Germinal center (tissue), 1 donor: ENCODE measurements around the gene SPRR2D.
"Not testable (repeated sequence)": the region's sequence is repeated elsewhere in the genome, so short reads cannot be mapped to it uniquely, and the experiment has no call there.

Source experiments
- DNase-seq: peaks from one replicate; pipeline ENCODE4 v3.0.0; 2012; ENCODE audit warnings: mixed read lengths, low spot score

The SPRR2D gene

GRCh38 chr1:153011235-153011758, 29.6 kb downstream of the SPRR2D start:
- DNase-seq, result not testable (repeated sequence)

DNA sequence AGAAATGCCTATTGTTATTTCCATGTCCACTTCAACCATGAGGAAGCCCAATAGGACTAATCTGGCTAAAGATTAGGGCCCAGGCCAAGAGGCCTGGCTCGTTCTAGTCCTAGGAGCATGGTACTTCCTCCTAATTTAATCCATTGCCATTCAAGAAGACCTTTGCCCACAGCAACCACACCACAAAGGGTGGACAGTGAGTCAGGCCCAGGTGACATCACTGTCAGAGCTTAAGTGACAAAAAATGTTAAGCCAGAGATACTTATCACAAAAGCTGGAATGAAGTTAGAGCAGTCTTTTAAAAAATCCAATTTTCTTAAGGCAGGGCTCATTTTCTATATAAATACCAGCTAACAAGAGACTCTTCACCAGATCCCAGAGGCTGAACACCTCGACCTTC, 39.5 kb downstream of the SPRR2D start, which contains the start of gene SPRR3:
SPRR3 (plus strand) TSS at position 368 of the 400 bp plus-strand sequence. CDS start 1,272 bp downstream, outside the sequence.
- no peak for DNase-seq

DNA sequence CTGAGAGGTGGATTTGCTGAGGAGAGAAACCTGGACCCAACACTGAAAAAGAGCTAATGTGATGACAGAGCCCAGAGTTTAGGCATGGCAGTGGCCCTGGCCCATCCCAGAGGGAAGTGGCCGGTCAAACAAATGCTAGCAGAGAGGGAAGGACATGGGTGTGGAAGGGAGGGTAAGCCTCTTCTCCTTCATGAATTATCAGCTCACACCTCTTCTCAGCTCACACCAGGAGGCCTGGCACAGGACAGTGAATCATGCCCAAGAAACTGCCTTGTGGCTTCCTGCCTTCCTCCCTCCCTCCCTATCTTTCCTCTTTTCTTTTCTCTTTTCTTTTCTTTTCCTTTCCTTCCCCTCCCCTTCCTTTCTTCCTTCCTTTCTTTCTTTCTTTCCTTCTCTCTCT, 40.6 kb downstream of the SPRR2D start:
- DNase-seq, result no peak

- no peak for DNase-seq
Measured at GRCh38 chr1:152999818-153000217, 41.1 kb downstream of the SPRR2D start.

GRCh38 chr1:152998476-152998875, 42.4 kb downstream of the SPRR2D start:
- no peak for DNase-seq

- no peak for DNase-seq
Measured at GRCh38 chr1:152997901-152998300, 43.0 kb downstream of the SPRR2D start.

GRCh38 chr1:152996633-152997400, 44.1 kb downstream of the SPRR2D start:
- DNase-seq, result no peak

DNA sequence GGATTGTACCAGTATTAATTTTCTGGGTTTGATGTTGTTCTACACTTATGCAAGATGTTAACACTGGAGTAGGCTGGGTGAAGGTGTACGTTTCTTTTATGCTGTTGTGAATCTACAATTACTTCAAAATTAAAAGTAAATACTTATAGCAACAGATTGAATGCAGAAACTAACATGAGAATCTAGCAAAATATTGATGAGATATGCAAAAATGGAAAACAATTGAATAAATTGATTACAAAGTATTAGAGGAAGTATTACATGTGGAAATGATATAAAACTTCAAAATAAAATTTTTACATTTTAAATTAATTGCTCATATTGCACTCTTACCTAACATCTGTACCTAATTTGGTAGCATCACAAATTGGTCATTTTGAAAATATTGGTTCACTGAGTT, 45.1 kb downstream of the SPRR2D start:
- DNase-seq, result no peak

DNA sequence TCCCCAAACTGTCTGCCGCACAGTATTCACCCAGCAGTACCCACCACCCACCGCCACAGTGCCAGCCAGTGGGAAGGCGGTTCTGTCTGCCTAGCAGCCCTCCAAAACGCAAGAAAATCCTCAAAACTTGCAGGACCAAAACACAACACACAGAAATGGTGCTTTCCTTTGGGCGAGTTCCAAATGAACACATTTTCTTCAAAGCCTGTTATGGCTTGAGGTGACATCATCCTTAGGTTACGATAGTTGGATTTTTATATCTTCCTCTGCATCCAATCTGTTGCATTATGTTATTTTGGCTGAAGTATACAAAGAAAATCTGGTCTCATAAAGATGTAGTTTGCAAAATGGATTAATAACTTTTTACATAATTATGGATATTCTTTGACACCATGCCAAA, 47.7 kb downstream of the SPRR2D start:
- no peak for DNase-seq
